NCI-H748 treated with DMSO at 0.1 percent for 48 hours (cell line): ENCODE data around the gene ZFP3.
"Not testable (repeated sequence)": the region's sequence is repeated elsewhere in the genome, so short reads cannot be mapped to it uniquely, and the experiment has no call there.

Source experiments
- DNase-seq: peaks from one replicate; lab custom pipeline; 2025; lab: John Stamatoyannopoulos, UW

The ZFP3 gene

DNA sequence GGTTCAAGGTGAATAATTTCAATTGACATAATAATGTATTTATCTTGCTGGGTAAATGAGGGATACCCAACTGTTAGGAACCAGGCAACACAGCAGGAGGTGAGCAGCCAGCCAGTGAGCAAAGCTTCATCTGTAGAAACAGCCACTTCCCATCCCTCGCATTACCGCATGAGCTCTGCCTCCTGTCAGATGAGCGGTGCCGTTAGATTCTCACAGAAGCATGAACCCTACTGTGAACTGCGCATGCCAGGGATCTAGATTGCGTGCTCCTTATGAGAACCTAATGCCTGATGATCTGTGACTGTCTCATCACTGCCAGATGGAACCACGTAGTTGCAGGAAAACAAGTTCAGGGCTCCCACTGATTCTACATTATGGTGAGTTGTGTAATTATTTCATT, 46.6 kb downstream of the ZFP3 start:
- DNase-seq, result not testable (repeated sequence)

DNA sequence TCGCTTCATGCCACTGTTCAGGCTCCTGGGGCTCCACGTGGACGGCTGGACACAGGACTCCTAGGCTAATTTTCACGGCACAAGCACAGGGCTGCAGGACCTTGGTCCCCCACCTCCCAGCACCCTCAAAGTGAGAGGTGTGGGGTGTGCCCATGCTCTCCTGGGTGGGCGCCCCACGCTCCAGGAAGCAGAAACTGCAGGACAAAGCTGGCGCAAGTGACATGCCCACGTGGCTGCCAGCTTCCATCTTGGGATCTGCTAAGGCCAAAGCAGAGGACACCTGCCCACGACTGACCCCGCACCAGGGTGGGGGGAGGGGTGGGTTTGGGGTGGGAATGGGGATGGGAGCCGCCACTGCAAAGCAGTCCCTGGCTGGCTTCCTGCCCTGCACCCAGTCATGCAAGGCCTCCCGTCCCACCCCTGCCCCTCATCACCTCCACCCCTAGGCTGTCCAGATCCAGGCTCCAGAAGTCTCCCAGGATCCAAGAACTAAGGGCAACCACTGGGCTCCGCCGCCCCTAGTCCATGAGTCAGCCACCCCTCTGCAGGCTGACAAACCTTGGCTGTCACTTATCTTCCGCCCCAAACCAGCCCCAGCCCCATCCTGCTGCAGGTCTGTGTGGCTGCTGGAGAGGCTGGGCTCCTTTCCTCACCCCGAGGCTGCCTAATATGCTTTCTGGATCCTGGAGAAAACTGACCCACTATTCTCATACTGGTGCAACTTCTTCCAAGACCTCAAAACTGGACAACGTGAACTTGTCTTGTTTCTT, 48.6 kb downstream of the ZFP3 start:
- no peak for DNase-seq

DNA sequence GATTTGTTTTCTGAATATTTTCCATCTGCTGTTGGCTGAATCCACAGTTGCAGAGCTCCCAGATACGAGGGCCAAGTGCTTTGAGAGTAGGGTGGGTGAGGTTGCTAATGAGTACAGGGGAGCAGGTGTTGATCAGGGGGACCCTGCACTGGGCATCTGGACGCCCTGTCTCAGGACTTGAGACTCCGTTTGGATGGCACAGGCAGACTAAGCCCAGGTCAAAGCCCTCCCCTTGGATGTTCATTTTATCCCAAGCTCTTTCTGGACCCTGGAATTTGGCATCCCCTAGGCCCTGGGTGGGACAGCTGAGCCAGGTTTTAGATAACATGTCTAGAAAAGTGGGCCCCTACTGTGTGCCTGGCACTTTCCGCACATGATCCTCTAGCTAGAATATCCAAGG, 49.6 kb downstream of the ZFP3 start:
- DNase-seq, result no peak

GRCh38 chr17:5128387-5128786, 50.1 kb downstream of the ZFP3 start:
- not testable (repeated sequence) for DNase-seq

DNA sequence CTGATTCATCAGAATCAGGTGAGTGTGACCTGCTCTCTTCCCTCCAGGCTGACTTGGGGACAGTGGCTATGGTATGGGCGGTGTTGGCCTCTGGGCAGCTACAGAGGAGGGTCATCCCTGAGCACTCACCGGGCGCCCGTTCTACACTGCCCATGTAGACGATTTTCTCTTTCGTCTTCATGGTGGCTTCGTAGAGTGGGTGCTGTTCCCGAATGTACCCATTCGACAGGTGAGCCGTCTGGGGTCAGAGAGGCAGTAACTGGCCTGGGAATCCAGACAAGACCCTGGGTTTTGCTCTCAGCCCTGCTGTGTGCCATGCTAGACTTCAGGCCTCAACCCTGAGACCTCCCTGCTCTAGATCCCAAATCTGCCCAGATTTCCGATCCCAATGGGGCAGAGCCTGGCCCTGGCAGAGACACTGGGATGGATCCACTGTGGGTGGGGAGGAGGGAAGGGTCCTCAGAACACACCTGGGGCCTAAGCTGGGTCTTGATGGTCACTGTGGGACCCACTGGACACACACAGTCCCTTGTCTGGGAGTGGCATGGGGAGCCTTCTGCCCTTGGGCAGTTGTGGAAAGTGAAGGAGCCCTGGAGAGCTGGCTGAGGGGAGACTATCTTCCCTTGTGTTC, 50.8 kb downstream of the ZFP3 start:
- no peak for DNase-seq

GRCh38 chr17:5129770-5130169, 51.5 kb downstream of the ZFP3 start:
- DNase-seq, result not testable (repeated sequence)

DNA sequence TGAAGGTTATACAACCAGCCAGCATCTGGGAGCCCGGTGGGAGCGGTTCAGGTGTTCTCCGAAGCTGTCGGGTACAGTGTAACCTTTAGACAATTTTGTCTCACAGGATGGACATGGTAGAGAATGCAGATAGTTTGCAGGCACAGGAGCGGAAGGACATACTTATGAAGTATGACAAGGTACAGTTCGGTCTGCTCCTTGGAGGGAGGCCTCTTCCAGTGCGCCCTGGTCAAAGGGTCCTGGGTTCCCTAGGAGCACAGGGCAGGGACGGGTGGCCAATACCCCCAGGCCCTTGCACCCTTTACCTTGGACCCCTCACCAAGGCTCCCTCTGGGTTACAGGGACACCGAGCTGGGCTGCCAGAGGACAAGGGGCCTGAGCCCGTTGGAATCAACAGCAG, 52.0 kb downstream of the ZFP3 start:
- DNase-seq, result not testable (repeated sequence)

GRCh38 chr17:5130687-5131086, 52.4 kb downstream of the ZFP3 start:
- not testable (repeated sequence) for DNase-seq

GRCh38 chr17:5131146-5131715, 53.0 kb downstream of the ZFP3 start:
- no peak for DNase-seq

- DNase-seq, result not testable (repeated sequence)
Measured at GRCh38 chr17:5131799-5132502, 53.7 kb downstream of the ZFP3 start.

DNA sequence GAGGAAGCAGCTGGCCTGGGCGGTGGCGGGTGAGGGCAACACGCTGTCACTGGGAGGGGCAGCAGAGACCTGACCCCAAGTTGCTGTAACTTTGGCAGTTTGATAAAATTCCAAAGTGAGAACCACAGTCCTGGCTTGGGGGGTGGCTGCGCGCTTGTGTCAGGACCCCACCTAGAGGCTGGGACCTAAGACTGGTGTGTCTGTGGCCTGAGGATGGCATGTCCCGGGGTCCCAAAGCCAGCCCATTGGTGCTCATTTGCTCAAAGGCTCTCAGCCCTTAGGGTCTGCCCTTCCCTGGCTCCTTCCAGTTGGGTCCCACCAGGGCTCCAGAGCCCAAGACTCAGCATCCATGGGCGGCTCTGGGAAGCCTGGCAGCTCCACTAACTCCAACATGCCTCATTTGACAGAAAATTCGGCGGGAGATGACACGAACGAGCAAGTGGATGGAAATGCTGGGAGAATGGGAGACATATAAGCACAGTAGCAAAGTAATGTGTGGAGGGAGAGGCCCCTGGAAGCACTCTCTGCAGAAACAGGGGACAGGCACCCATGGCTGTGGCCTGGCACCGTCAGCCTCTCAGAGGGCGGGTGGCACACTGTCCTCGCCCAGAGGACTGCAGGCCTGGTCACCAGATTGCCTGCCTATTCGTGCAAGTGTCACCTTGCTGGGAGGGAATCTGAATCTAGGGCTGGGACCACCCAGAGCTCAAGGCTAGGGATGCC, 54.4 kb downstream of the ZFP3 start:
- not testable (repeated sequence) for DNase-seq

- no peak for DNase-seq
Measured at GRCh38 chr17:5133311-5133710, 55.0 kb downstream of the ZFP3 start.

- DNase-seq, result not testable (repeated sequence)
Measured at GRCh38 chr17:5133961-5134360, 55.7 kb downstream of the ZFP3 start.

DNA sequence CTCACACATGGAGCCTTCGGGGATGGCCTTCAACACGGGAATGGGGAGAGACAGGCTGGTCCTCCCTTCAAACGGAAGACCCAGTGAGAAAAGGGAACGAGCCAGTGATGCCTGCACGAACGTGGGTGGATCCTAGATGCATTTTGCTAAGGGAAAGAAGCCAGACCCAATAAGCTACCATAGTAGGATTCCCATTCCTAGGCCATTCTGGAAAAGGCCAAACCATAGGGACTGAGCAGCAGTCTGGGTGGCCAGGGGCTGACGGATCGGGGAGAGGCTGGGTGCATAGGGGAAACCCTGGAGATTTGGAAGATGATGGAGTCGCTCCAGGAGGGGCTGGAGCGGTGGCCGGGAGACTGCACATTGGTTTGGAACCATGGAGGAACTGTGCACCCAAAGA, 56.3 kb downstream of the ZFP3 start:
- DNase-seq, result not testable (repeated sequence)

DNA sequence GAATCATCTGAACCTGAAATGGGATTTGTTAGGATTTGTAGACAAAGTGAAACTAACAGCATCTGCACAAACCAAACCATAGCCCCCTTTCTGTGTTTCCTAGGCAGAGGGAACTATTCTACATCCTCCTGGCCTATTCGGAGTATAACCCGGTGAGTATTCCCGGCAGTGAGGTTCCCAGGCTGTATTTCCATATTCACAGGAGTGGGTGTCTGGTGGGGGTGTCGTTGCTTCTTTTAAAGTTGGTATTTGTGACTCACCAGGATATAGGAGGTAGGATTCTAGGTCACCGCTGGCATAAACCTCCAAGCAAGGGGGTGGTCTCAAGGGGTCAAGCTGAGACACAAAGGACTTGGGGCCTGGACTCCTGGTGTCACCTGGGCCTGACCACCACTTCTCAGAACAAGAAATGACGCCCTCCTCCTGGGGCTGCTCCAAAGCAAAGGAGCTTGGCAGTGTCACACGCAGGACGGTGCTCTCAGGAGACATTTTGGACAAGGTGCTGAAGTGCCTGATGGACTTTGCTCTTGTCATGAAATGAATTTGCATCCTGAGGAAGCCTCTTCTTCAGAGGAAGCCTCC, 57.0 kb downstream of the ZFP3 start:
- not testable (repeated sequence) for DNase-seq

- DNase-seq, result no peak
Measured at GRCh38 chr17:5135726-5136579, 57.7 kb downstream of the ZFP3 start.

DNA sequence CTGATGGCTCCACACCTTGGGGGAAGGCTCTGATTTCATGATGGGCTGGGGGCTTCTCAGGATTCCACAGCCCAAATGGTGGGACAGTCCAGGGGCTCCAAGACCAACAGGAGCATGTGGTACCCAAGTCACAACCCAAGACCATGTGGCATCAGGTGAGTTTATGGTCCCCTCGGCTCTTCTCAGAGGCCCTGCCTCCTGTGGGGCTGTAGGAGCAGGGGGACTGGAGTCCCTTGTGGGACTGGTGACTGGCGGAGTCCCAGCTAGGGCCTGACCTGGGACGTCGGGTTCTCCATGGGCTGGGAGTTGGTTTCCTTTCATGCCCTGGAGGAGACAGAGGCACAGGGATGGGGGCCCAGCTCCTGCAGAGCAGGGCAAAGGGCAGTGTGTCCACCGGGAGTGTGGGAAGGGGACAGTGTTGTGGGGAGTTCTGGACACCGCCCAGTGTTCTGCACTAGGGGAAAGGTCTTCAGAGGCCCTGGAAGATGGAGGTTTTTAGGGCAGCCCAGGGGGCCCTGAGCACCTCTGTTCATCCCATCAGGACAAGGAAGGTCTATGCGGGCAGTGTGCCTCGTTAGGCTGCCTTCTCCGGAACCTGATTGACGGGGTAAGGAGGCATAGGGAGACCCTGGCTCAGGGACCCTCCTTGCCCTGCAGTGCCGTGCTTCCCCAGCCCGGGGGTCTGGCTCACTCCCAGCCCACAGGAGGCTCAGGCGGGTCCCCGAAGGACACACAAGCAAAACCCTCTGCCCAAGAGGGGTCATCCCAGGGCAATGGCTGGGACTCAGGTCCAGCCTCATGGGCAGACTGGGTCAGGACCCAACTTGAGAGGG, 58.5 kb downstream of the ZFP3 start:
- not testable (repeated sequence) for DNase-seq

DNA sequence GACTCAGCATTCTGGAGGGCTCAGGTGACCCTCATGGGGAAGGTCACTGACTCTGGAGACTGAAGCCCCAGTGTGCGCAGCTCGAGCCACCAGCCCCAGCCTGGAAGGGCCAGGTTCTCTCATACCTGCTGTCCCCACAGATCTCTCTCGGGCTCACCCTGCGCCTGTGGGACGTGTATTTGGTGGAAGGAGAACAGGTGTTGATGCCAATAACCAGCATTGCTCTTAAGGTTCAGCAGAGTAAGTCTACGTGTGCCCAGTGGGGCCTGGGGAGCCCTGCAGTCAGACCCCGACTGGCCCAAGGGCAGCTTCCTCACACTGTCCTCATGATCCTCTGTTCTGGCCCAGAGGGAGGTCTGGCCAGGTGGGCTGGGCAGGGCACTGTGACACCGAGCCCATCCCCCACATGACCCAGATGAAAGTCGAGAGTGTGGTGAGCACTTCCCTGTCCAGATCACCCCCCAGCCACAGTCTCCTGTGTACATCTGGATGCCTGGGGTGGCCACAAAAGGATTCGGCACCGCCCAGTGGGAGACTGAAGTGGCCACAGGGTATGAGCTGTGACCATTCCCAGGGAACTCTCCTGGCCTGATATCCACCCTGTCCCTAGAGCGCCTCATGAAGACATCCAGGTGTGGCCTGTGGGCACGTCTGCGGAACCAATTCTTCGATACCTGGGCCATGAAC, 59.4 kb downstream of the ZFP3 start:
- not testable (repeated sequence) for DNase-seq

GRCh38 chr17:5138198-5138544, 59.9 kb downstream of the ZFP3 start:
- not testable (repeated sequence) for DNase-seq
